ENCODE data around the gene MZT2A. TPM values are rescaled to one million over a fixed set of nuclear protein-coding genes. Genes with fewer than 3 reads are reported as not detected.
A peak's percentile ranks its signal among the peaks of the same experiment; 100 is the strongest.
"Not testable (repeated sequence)": the region's sequence is repeated elsewhere in the genome, so short reads cannot be mapped to it uniquely, and the experiment has no call there.

The MZT2A gene
- total RNA-seq, 2 donors from 2014 or later = 60.5 to 96.1 TPM

DNA sequence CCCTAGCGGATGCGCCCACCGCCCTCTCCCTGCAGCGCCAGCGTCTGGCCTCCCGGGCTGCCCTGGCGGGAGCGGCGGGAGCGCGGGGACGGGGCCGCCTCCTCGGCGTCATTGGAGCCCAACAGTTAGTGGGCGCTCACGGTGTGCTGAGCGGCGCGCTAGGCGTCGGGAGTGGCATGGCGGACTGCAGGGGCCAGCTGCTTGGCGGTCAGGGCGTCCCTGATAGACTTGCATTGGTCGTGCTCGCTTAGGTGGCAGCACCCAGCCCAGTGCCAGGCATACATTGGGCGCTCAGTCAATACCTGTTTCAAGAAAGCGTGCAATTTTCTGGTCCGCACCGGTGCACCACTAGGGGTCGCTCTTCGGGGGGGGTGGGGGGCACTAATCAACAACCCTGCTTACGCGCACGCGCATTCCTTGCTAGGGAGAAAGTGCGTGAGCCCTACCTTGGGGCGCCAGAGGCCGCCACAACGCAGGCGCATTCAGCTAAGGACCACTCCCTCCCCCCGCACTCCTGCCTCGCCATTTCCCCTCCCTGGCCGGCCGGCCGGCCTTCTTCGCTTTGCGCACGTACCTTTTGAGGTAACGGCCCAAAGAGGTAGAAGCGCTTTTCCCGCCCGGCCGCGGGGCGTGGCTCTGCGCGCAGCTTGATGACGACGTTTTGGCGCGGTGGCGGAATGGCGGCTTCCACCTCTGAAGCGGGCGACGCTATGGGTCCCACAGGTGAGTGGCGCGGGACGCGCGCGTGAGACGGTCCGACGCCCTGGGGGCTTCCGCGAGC is 411 bp upstream of the MZT2A start:
- peak; percentile 83 to 92 for ATAC-seq
- Mint-ChIP-seq H3K4me1 (ENCODE audit: low read depth in 2 of 2) (peaks cover 23 to 33% of the 10 kb centered on the region in 2 donors), H3K27me3 (no peaks in the 10 kb centered on the region), H3K36me3 (no peaks in the 10 kb centered on the region), H3K9me3 (no peaks in the 10 kb centered on the region), H3K4me3 (peak overlapping the region; percentile 99), H3K27ac (peak overlapping the region; percentile 96 to 98)
- peak; percentile 96 for DNase-seq (ENCODE audit: low spot score)

DNA sequence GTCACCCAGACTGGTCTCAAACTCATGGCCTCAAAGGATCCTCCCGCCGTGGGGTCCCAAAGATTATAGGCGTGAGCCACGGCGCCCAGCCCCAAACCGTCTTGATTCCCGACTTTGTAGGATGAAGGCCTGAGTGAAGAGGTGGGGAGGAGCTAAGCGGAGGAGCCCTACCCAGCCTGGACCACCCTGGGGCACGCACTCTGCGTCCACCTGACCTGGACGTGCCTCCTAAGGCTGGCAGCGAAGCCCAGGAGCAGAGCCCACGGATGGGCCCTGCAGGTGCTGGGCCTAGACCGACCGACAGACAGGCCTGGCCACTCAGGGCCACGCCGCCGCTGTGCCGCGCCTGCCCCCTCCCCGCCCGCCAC is 744 bp downstream of the MZT2A start:
- Mint-ChIP-seq H3K4me1 (ENCODE audit: low read depth in 2 of 2) (peaks cover 20 to 27% of the 10 kb centered on the region in 2 donors), H3K27ac (peak overlapping the region; percentile 66 to 70), H3K4me3 (peak overlapping the region; percentile 89)
- not testable (repeated sequence) for DNase-seq (ENCODE audit: low spot score); H3K27me3 Mint-ChIP-seq; H3K9me3 Mint-ChIP-seq; H3K36me3 Mint-ChIP-seq
- ATAC-seq = peak in 1 of 2 donors; percentile 21

- DNase-seq (ENCODE audit: low spot score); H3K36me3 Mint-ChIP-seq; ATAC-seq; H3K27me3 Mint-ChIP-seq; H3K9me3 Mint-ChIP-seq: not testable (repeated sequence)
- H3K4me1 Mint-ChIP-seq (ENCODE audit: low read depth in 2 of 2) = peaks cover 20 to 26% of the 10 kb centered on the region in 2 donors
- peak overlapping the region; percentile 89 for H3K4me3 Mint-ChIP-seq
- H3K27ac Mint-ChIP-seq = peak overlapping the region; percentile 66 to 70
These were observed 1.4 kb downstream of the MZT2A start for GRCh38 chr2:131490616-131491468.

DNA sequence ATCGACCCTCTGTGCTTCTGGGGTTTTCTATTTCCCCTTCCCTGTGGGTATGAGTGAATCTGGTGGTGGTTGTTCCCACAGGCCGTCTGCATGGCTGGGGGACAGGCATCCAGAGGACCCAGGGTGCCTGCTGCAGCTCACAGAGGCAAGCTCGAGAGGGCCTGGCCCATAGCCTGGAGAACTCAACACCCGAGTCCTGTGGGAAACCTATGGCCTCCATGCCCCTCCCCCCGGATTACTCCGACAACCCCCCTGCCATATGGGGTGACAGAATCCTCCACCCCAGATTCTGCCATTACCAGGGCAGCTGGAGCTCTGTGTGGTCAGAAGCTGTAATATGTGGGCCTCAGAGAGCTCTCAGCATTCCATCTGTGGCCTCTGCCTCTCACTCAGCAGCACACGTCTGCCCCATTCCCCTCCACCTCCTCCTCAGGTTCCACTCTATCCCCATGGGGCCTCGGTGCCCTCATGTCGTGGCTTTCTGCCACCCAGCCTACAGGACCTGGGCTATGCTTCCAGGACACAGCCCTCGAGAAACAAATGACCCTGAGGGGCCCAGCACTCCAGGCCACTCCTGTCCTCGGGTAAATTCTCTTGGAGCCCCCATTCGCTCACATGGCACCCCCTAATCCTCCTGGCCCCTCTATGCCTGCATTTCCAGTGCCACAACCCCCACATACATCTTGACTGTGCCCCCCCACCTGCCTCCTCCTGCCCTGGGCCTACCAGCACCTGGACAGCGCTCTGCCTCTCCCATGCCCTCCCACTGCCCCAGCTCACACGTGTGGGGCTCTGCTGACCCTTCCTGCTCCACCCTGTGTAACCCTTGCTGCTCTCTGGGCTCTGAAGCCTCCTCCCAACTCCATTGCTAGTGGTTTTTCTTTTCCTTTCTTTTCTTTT is 3.6 kb downstream of the MZT2A start:
- ATAC-seq (no peak), DNase-seq (ENCODE audit: low spot score) (no peak)
- no peaks in the 10 kb centered on the region for H3K36me3 Mint-ChIP-seq
- H3K4me3 Mint-ChIP-seq = no peak overlapping the region
- peak overlapping the region in 1 of 2 donors; percentile 37 for H3K27ac Mint-ChIP-seq
- H3K4me1 Mint-ChIP-seq (ENCODE audit: low read depth in 2 of 2) = peaks cover 8 to 14% of the 10 kb centered on the region in 2 donors
- H3K27me3 Mint-ChIP-seq = no peaks in the 10 kb centered on the region
- H3K9me3 Mint-ChIP-seq = no peaks in the 10 kb centered on the region

DNA sequence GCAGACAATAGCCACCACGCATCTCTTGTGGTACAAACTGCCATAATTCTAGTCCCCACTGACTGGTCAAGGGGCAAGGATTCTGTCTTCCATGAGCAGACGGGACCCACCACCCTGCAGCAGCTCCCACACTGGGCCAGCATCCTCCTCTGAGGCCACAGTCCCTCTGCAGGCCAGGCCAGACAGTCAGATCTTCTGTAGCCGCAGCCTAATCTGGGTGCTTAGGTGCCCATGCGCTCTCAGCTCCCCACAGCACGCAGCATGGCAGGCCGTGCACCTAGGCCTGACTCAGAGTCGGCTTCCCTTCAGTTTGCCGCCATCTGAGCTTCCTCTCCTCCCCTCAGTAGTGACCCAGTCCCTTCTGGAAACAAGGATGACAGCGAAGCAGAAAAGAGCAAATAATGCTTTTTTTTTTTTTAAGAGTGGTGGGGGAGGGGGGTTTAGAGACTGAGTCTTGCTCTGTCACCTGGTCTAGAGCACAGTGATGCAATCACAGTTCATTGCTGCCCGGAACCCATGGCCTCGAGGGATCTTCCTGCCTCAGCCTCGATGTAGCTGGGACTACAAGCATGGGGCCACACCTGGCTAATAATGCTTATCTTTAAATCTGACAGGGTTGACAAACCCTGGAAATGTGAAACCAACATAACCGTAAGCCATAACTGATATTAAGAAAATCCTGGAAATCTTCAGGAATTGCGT is 5.8 kb downstream of the MZT2A start:
- not testable (repeated sequence) for H3K4me3 Mint-ChIP-seq; H3K27me3 Mint-ChIP-seq; DNase-seq (ENCODE audit: low spot score); H3K36me3 Mint-ChIP-seq; H3K27ac Mint-ChIP-seq; H3K9me3 Mint-ChIP-seq; ATAC-seq
- peaks cover 6 to 14% of the 10 kb centered on the region in 2 donors for H3K4me1 Mint-ChIP-seq (ENCODE audit: low read depth in 2 of 2)

GRCh38 chr2:131484906-131485460 is 7.2 kb downstream of the MZT2A start:
- not testable (repeated sequence) for DNase-seq (ENCODE audit: low spot score); H3K4me1 Mint-ChIP-seq (ENCODE audit: low read depth in 2 of 2); H3K27ac Mint-ChIP-seq; H3K36me3 Mint-ChIP-seq; H3K4me3 Mint-ChIP-seq; H3K9me3 Mint-ChIP-seq; ATAC-seq; H3K27me3 Mint-ChIP-seq

- ATAC-seq; DNase-seq (ENCODE audit: low spot score); H3K4me1 Mint-ChIP-seq (ENCODE audit: low read depth in 2 of 2); H3K27me3 Mint-ChIP-seq; H3K4me3 Mint-ChIP-seq; H3K9me3 Mint-ChIP-seq; H3K27ac Mint-ChIP-seq; H3K36me3 Mint-ChIP-seq: not testable (repeated sequence)
These were observed 8.0 kb downstream of the MZT2A start for GRCh38 chr2:131483981-131484820.

GRCh38 chr2:131482506-131483155 is 9.6 kb downstream of the MZT2A start:
- ATAC-seq; H3K4me3 Mint-ChIP-seq; H3K27me3 Mint-ChIP-seq; DNase-seq (ENCODE audit: low spot score); H3K4me1 Mint-ChIP-seq (ENCODE audit: low read depth in 2 of 2); H3K27ac Mint-ChIP-seq; H3K36me3 Mint-ChIP-seq; H3K9me3 Mint-ChIP-seq: not testable (repeated sequence)

- not testable (repeated sequence) for H3K36me3 Mint-ChIP-seq, H3K27me3 Mint-ChIP-seq, H3K4me3 Mint-ChIP-seq
These were observed 11.8 kb downstream of the MZT2A start for GRCh38 chr2:131480351-131480750.

DNA sequence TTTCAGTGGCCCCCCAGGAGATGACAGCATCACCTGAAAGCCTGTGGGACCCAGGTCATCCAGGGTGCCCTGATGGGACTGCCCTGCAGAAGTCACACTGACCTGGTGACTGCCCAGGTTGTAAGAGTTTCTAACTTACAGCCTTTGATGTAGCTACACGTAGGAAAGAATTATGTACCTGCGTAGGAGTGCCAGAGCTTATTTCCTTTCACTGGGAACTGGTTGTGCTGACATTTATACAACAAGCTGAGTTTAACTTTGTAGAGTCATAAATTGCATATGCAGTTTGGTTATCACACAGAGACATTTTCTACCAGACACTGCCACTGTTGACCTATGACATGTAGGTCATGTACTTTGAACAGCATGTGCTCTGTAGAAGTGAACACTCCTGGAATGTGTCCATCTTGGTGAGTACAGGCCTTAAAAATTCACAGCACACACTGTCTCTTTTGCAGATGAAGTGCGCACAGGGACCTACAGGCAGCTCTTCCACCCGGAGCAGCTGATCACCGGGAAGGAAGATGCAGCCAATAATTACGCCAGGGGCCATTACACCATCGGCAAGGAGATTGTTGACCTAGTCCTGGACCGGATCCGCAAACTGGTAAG is 13.2 kb downstream of the MZT2A start:
- not testable (repeated sequence) for ATAC-seq; H3K27me3 Mint-ChIP-seq; H3K9me3 Mint-ChIP-seq; H3K4me3 Mint-ChIP-seq; DNase-seq (ENCODE audit: low spot score); H3K27ac Mint-ChIP-seq; H3K4me1 Mint-ChIP-seq (ENCODE audit: low read depth in 2 of 2); H3K36me3 Mint-ChIP-seq

More at GRCh38 chr2:131480351-131480750, 11.8 kb downstream of the MZT2A start:
- DNase-seq (ENCODE audit: low spot score); H3K27ac Mint-ChIP-seq; ATAC-seq; H3K9me3 Mint-ChIP-seq; H3K4me1 Mint-ChIP-seq (ENCODE audit: low read depth in 2 of 2): not testable (repeated sequence)

- H3K4me3 Mint-ChIP-seq; DNase-seq (ENCODE audit: low spot score); ATAC-seq: not testable (repeated sequence)
These were observed 13.9 kb downstream of the MZT2A start for GRCh38 chr2:131478074-131478849.

More at GRCh38 chr2:131478074-131478849, 13.9 kb downstream of the MZT2A start:
- not testable (repeated sequence) for H3K36me3 Mint-ChIP-seq; H3K4me1 Mint-ChIP-seq (ENCODE audit: low read depth in 2 of 2); H3K27me3 Mint-ChIP-seq; H3K9me3 Mint-ChIP-seq; H3K27ac Mint-ChIP-seq
